Adipose tissue (tissue), 3 donors: ENCODE data around the gene OSBP. TPM values are rescaled to one million over a fixed set of nuclear protein-coding genes. Genes with fewer than 3 reads are reported as not detected.

Source experiments
- H3K27ac ChIP-seq: one replicate; pipeline ENCODE4 v1.5.1; 2013; ENCODE audit warnings: low read depth, low read length
- WGBS, 3 donors: extraction: QIAGEN DNeasy Blood & Tissue Kit; methylation state at CpG; one replicate each; pipeline ENCODE4 v1.1.7; 2013; 5-methylcytosine and 5-hydroxymethylcytosine counted together
- polyA plus RNA-seq, 3 donors: library from polyadenylated mRNA; stranded (reverse); fragments of 200-250 nt; gene quantifications; one replicate each; pipeline ENCODE4 v1.2.3, GENCODE V29; 2013
- donor health status: healthy with polysubstance abuse.
- donor health status: Bipolar disorder and iron deficiency.
- donor health status: healthy.

The OSBP gene
- polyA plus RNA-seq, 3 donors: 17.0 to 27.8 (median 18.9) TPM

DNA sequence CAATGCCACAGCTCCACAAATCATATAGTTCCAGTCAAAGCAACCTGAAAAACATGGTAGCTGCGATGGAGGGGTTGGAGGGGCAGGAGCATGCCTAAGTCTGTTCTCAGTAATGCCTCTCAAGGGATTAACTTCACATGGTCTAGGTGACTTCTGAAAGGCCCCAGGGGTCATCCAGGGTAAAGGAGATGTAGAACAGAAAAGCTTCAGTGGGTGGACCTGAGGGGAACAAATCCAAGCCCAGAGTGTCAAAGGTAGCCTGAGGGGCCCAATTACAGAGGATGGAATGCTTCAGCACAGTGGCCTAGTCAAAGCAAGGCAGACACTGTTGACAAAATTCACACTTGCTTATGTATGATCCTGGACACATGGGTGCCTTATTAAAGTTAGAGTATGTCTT, 80.9 kb downstream of the OSBP start:
- no peak overlapping the region for H3K27ac ChIP-seq
- WGBS, 3 donors: 83 to 89% (median 84%) methylated on average over 1 of the region's 1 CpG

DNA sequence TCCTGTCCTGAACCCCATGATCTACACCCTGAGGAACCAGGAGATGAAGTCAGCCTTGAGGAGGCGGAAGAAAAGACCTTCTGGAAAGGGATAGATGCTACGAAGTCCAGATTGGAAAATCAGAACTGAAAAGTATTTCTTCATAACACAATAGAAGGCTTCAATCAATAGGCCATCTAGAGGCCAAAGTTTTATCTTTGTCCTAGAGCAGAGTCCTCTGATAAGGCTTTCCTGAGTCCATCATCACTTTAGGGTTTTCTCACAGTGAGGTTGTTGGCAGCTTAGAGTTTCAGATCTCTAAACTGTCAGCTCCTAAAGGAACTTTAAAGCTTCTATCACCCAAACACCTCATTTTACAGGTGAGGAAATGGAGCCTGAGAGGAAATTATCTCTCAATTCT, 83.0 kb downstream of the OSBP start:
- no peak overlapping the region for H3K27ac ChIP-seq
- 66 to 86% (median 84%) methylated on average over 2 of the region's 2 CpGs for WGBS, 3 donors

DNA sequence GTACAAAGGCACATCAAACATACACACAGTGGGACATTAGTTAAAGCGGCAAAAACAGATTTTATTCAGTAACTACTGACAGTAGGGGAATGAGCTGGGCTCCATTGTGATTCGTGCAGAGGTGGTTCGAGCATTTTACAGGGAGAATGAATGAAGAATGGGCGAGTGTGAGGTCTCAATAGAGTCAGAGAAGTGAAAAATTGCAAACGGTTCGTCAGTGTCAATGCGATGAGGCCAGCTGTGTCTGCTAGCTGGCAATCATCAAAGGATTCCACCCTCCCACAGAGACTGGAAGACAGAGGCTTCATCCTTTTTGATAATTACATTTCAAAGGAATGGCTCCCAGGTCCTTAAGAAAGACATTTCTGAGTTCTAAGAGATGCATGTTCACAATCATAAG, 86.9 kb downstream of the OSBP start:
- WGBS, 3 donors: 52 to 64% (median 61%) methylated on average over 7 of the region's 7 CpGs

More for the DNA sequence above, 86.9 kb downstream of the OSBP start:
- H3K27ac ChIP-seq: no peak overlapping the region

Other genes with a start within 250 kb of the OSBP start
- under 1 TPM in 1 of 3 donors, not detected in 2; under 0.01 TPM for gene OR5A2, start 189.4 kb downstream of the OSBP start, polyA plus RNA-seq
- gene OR5A1, start 179.3 kb downstream of the OSBP start, polyA plus RNA-seq: not detected
- gene OR4D6, start 158.8 kb downstream of the OSBP start, polyA plus RNA-seq: not detected
- gene OR4D10, start 142.5 kb downstream of the OSBP start, polyA plus RNA-seq: not detected
- gene OR4D11, start 112.2 kb downstream of the OSBP start, polyA plus RNA-seq: not detected
- gene OR4D9, start 104.2 kb downstream of the OSBP start, polyA plus RNA-seq: under 1 TPM in 1 of 3 donors, not detected in 2; under 0.01 TPM
- gene PATL1, start 53.3 kb upstream of the OSBP start, polyA plus RNA-seq: 10 to 100 TPM in 2 of 3 donors, 1 to 10 TPM in 1; 6.5 to 16.8 (median 14.4) TPM
- gene OR10V1, start 98.1 kb upstream of the OSBP start, polyA plus RNA-seq: not detected
- gene STX3, start 139.6 kb upstream of the OSBP start, polyA plus RNA-seq: 10 to 100 TPM; 10.0 to 11.7 (median 11.4) TPM
- 10 to 100 TPM; 32.5 to 54.1 (median 52.7) TPM for gene MRPL16, start 195.0 kb upstream of the OSBP start, polyA plus RNA-seq
- 100 to 1,000 TPM in 1 of 3 donors, 1 to 10 TPM in 1, under 1 TPM in 1; 0.03 to 160 (median 2.1) TPM for gene CBLIF, start 229.7 kb upstream of the OSBP start, polyA plus RNA-seq